BE2C (cell line): ENCODE measurements around the gene DNAJC16.

Source experiments
- DNase-seq: peaks from one replicate; pipeline ENCODE4 v3.0.0-alpha.2; 2020
- H3K27me3 ChIP-seq: fragments of 250-450 bp; sonication (Bioruptor Pico); 2 replicates; pipeline ENCODE4 v1.5.1; 2020; ENCODE audit warnings: mild to moderate bottlenecking
- H3K36me3 ChIP-seq: fragments of 250-450 bp; sonication (Bioruptor Pico); 2 replicates; pipeline ENCODE4 v1.5.1; 2020; ENCODE audit warnings: mild to moderate bottlenecking
- H3K4me1 ChIP-seq: fragments of 250-450 bp; sonication (Bioruptor Pico); 2 replicates; pipeline ENCODE4 v1.5.1; 2020
- H3K4me3 ChIP-seq: 2 replicates; pipeline ENCODE4 v1.5.1; 2011; ENCODE audit warnings: low read depth, low read length
- H3K9me3 ChIP-seq: fragments of 250-450 bp; sonication (Bioruptor Pico); 2 replicates; pipeline ENCODE4 v1.5.1; 2020
- CTCF ChIP-seq: IDR thresholded peaks from 2 replicates; pipeline ENCODE4 v1.5.1; 2012; ENCODE audit warnings: mild to moderate bottlenecking, low read depth, low read length

The DNAJC16 gene

GRCh38 chr1:15558516-15558915 lies 31.9 kb downstream of the DNAJC16 start:
- Histone ChIP-seq H3K27me3 (no peaks in the 10 kb centered on the region), H3K4me1 (no peaks in the 10 kb centered on the region), H3K4me3 (no peak overlapping the region), H3K9me3 (no peaks in the 10 kb centered on the region), H3K36me3 (no peaks in the 10 kb centered on the region)
- no peak for DNase-seq
- TF ChIP-seq CTCF = no peak

DNA sequence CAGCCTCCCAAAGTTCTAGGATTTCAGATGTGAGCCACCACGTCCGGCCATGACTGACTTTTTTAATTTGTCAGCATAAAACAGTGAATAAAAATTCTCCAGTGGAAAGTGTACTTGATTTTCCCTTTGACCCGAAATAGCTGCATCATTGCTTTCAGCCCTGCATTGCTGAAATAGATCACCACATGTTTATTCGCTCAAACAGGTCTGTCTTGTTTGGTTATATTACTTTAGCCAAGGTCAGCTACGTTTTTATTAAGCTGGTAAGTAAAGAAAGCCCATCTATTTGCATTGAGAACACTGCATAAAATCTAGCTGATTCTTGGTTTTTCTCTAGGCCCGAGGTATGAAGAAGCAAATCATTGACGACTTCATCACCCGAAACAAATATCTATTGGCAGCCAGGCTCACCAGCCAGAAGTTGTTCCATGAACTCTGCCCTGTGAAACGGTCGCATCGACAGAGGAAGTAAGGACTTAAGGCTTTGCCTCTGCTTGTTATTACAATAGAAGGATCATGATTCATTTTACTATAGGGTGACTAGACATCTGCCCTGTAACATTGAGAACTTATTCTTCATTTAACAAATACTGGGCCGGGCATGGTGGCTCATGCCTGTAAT lies 32.7 kb downstream of the DNAJC16 start:
- DNase-seq = no peak
- Histone ChIP-seq H3K4me3 (no peak overlapping the region), H3K27me3 (no peaks in the 10 kb centered on the region), H3K4me1 (no peaks in the 10 kb centered on the region), H3K36me3 (no peaks in the 10 kb centered on the region; the same call in 1 of the 2 replicates), H3K9me3 (no peaks in the 10 kb centered on the region)
- TF ChIP-seq CTCF = no peak

- Histone ChIP-seq H3K4me1 (no peaks in the 10 kb centered on the region), H3K4me3 (no peak overlapping the region), H3K9me3 (no peaks in the 10 kb centered on the region), H3K36me3 (no peaks in the 10 kb centered on the region; the same call in 1 of the 2 replicates), H3K27me3 (no peaks in the 10 kb centered on the region)
- no peak for DNase-seq
- no peak for TF ChIP-seq CTCF
Observed at GRCh38 chr1:15568387-15569073, 41.9 kb downstream of the DNAJC16 start.

DNA sequence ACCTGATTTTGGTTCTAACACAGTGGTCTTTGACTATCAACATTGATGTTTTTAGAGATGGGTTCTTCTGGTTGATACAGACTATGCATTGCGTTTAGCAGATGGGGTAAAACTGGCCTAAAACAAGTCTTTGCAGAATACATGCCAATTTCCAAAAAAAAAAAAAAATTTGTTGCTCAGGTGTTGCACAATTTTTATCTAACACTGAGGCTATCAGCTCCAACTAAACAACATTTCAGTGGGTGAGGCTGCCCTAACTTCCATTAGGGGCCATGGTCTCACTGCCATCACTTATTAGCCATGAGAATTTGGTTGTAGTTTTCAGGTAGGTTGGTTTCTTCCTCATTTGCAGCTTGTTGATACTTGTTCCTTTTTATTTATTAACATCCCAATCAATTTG lies 44.2 kb downstream of the DNAJC16 start:
- no peaks in the 10 kb centered on the region for H3K36me3 ChIP-seq
- no peaks in the 10 kb centered on the region for H3K4me1 ChIP-seq
- no peaks in the 10 kb centered on the region for H3K9me3 ChIP-seq
- no peak overlapping the region for H3K4me3 ChIP-seq
- no peak for TF ChIP-seq CTCF
- H3K27me3 ChIP-seq = no peaks in the 10 kb centered on the region
- DNase-seq = no peak

- no peaks in the 10 kb centered on the region for H3K27me3 ChIP-seq
- DNase-seq = no peak
- no peak for TF ChIP-seq CTCF
- H3K4me1 ChIP-seq = no peaks in the 10 kb centered on the region
- H3K9me3 ChIP-seq = no peaks in the 10 kb centered on the region
- no peaks in the 10 kb centered on the region for H3K36me3 ChIP-seq
- H3K4me3 ChIP-seq = no peak overlapping the region
Observed at GRCh38 chr1:15571266-15571665, 44.6 kb downstream of the DNAJC16 start.

GRCh38 chr1:15573477-15573876 lies 46.8 kb downstream of the DNAJC16 start:
- H3K4me1 ChIP-seq = no peaks in the 10 kb centered on the region
- no peaks in the 10 kb centered on the region for H3K36me3 ChIP-seq
- no peak overlapping the region for H3K4me3 ChIP-seq
- no peak for DNase-seq
- no peaks in the 10 kb centered on the region for H3K27me3 ChIP-seq
- TF ChIP-seq CTCF = no peak
- no peaks in the 10 kb centered on the region for H3K9me3 ChIP-seq
